GM19324 (cell line): ENCODE results near the gene DUS1L.

Source experiments
- ATAC-seq: cut with Tn5 transposase; IDR thresholded peaks from one replicate; pipeline ENCODE4 v1.9.1; 2021; ENCODE audit warnings: mild to moderate bottlenecking, moderate library complexity; ENCODE audit not compliant: unreplicated experiment, low FRiP score

Gene DUS1L

GRCh38 chr17:82088838-82089722 is 23.5 kb upstream of the DUS1L start:
- no peak for ATAC-seq

- no peak for ATAC-seq
Observed at GRCh38 chr17:82087961-82088837, 22.6 kb upstream of the DUS1L start.

- ATAC-seq, result no peak
Observed at GRCh38 chr17:82086941-82087906, 21.6 kb upstream of the DUS1L start.

GRCh38 chr17:82085931-82086764 is 20.5 kb upstream of the DUS1L start:
- no peak for ATAC-seq

GRCh38 chr17:82085031-82085861 is 19.6 kb upstream of the DUS1L start:
- no peak for ATAC-seq

GRCh38 chr17:82084373-82085030 is 18.9 kb upstream of the DUS1L start:
- no peak for ATAC-seq

GRCh38 chr17:82083533-82084359 is 18.1 kb upstream of the DUS1L start:
- no peak for ATAC-seq

- no peak for ATAC-seq
Observed at GRCh38 chr17:82083009-82083408, 17.4 kb upstream of the DUS1L start.

- no peak for ATAC-seq
Observed at GRCh38 chr17:82082456-82082855, 16.9 kb upstream of the DUS1L start.

GRCh38 chr17:82081966-82082365 is 16.4 kb upstream of the DUS1L start:
- ATAC-seq, result no peak

- no peak for ATAC-seq
Observed at GRCh38 chr17:82081546-82081945, 15.9 kb upstream of the DUS1L start.

GRCh38 chr17:82080789-82081464 is 15.3 kb upstream of the DUS1L start:
- ATAC-seq, result no peak

- ATAC-seq, result no peak
Observed at GRCh38 chr17:82080048-82080788, 14.6 kb upstream of the DUS1L start.

GRCh38 chr17:82079001-82079677 is 13.5 kb upstream of the DUS1L start:
- no peak for ATAC-seq

GRCh38 chr17:82078433-82078832 is 12.8 kb upstream of the DUS1L start:
- ATAC-seq, result no peak
